Measurements from ENCODE around the gene ARF3.

GRCh38 chr12:48903982-48904411, 53.3 kb downstream of the ARF3 start:
- TF ChIP-seq CTCF (IDR thresholded peaks at IDR 0.05) (peak in 4 of 7 experiments; percentile 30 to 52 (median 44)), POLR2A (IDR thresholded peaks at IDR 0.05) (no peak), POLR2AphosphoS5 (IDR thresholded peaks at IDR 0.05) (no peak), EP300 (IDR thresholded peaks at IDR 0.05) (no peak)
